AG04450 (cell line): ENCODE measurements around the gene SYT12. TPM values are rescaled to one million over a fixed set of nuclear protein-coding genes. Genes with fewer than 3 reads are reported as not detected.

Experiments
- CTCF ChIA-PET: fragments of 300-600, 350-600 bp; formaldehyde crosslinking; extraction: SDS; loops from one replicate; lab custom pipeline; 2022; ENCODE audit warnings: antibody characterized with exemption, inconsistent platforms; lab: Charles Lee
- POLR2A ChIA-PET: fragments of 350-600 bp; formaldehyde crosslinking; extraction: SDS; loops from one replicate; lab custom pipeline; 2021; ENCODE audit warnings: antibody characterized with exemption, inconsistent platforms; lab: Yijun Ruan, JAX
- DNase-seq: peaks from one replicate; pipeline ENCODE4 v3.0.0-alpha.2; 2011; ENCODE audit warnings: low read depth, low spot score
- H3K27ac ChIP-seq: one replicate; pipeline ENCODE4 v1.5.1; 2012; ENCODE audit warnings: low read depth, low read length, control low read depth
- H3K27me3 ChIP-seq: one replicate; pipeline ENCODE4 v1.6.0; 2012; ENCODE audit warnings: low read length; ENCODE audit not compliant: control insufficient read depth, insufficient read depth
- H3K4me3 ChIP-seq: 2 replicates; pipeline ENCODE4 v1.5.1; 2011; ENCODE audit warnings: mild to moderate bottlenecking, low read depth, low read length, control low read depth
- H3K9me3 ChIP-seq: 2 replicates; pipeline ENCODE4 v1.5.1; 2012; ENCODE audit warnings: low read length; ENCODE audit not compliant: control insufficient read depth, insufficient read depth
- polyA plus RNA-seq: library from polyadenylated mRNA; depleted of rRNA; stranded (reverse); fragments of >200 nt; gene quantifications from 2 replicates; pipeline ENCODE4 v1.2.3, GENCODE V29; 2011
- TF ChIP-seq, protein P1 (sequence below): IDR thresholded peaks from 2 replicates; pipeline ENCODE4 v1.5.1; 2011; ENCODE audit warnings: low read depth, low read length, control low read depth, inconsistent platforms

Gene SYT12
- polyA plus RNA-seq, 1 experiment = 0.30 TPM

GRCh38 chr11:67023957-67024353, 1.0 kb downstream of the SYT12 start:
- Histone ChIP-seq H3K4me3 (peak overlapping the region; percentile 52), H3K27me3 (peaks cover 2% of the 10 kb centered on the region), H3K27ac (no peak overlapping the region), H3K9me3 (no peaks in the 10 kb centered on the region)
- ChIA-PET CTCF (no interaction called here), POLR2A (no interaction called here)
- TF ChIP-seq, protein P1, sequence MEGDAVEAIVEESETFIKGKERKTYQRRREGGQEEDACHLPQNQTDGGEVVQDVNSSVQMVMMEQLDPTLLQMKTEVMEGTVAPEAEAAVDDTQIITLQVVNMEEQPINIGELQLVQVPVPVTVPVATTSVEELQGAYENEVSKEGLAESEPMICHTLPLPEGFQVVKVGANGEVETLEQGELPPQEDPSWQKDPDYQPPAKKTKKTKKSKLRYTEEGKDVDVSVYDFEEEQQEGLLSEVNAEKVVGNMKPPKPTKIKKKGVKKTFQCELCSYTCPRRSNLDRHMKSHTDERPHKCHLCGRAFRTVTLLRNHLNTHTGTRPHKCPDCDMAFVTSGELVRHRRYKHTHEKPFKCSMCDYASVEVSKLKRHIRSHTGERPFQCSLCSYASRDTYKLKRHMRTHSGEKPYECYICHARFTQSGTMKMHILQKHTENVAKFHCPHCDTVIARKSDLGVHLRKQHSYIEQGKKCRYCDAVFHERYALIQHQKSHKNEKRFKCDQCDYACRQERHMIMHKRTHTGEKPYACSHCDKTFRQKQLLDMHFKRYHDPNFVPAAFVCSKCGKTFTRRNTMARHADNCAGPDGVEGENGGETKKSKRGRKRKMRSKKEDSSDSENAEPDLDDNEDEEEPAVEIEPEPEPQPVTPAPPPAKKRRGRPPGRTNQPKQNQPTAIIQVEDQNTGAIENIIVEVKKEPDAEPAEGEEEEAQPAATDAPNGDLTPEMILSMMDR = no peak
- DNase-seq = no peak

GRCh38 chr11:67024410-67024809, 1.5 kb downstream of the SYT12 start:
- no peak overlapping the region for H3K4me3 ChIP-seq
- ChIA-PET POLR2A (no interaction called here), CTCF (no interaction called here)
- H3K27me3 ChIP-seq = peaks cover 2% of the 10 kb centered on the region
- no peak for DNase-seq
- TF ChIP-seq, protein P1 = no peak
- H3K27ac ChIP-seq = no peak overlapping the region
- H3K9me3 ChIP-seq = no peaks in the 10 kb centered on the region

GRCh38 chr11:67024966-67025365, 2.0 kb downstream of the SYT12 start:
- H3K27me3 ChIP-seq = peaks cover 2% of the 10 kb centered on the region
- DNase-seq = no peak
- H3K4me3 ChIP-seq = no peak overlapping the region
- ChIA-PET POLR2A (no interaction called here), CTCF (no interaction called here)
- TF ChIP-seq, protein P1 = no peak
- no peak overlapping the region for H3K27ac ChIP-seq
- no peaks in the 10 kb centered on the region for H3K9me3 ChIP-seq

DNA sequence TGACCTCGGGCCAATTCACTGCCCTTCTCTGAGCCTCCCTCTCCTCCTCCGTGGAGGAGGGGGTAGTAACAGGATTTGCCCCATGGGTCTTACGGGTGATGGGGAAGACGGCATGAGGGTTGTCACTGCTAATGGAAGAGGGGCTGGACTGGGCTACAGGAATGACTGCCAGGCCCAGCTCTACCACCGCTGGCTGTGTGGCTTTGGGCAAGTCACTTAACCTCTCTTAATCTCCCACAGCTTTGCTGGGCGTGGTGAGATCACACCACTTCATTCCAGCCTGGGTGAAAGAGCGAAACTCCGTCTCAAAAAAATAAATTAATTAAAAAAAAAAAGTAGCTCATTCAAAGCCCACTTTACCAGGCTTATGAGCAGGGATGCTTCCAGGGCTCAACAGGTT, 2.8 kb downstream of the SYT12 start:
- no peak overlapping the region for H3K4me3 ChIP-seq
- CTCF ChIA-PET = no interaction called here

DNA sequence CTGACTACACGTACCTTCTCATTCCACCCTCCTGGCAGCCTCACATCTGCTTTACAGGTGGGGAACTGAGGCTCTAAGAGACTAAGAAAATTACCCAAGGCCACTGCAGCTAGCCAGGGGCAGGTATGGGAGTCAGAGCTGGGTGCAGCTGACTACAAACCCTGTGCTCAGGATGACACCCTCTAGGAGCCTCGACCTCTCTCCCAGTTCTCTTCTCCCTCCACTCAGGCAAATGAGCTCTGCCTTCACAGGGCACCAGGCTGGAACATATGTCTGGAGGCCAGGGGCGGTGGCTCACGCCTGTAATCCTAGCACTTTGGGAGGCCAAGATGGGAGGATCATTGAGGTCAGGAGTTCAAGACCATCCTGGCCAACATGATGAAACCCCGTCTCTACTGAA, 4.0 kb downstream of the SYT12 start:
- peaks cover 2% of the 10 kb centered on the region for H3K27me3 ChIP-seq
- ChIA-PET CTCF (no interaction called here), POLR2A (interaction anchor here (1.8 kb wide), 1 partner anchor 171 kb away, joined by 4 read pairs; no protein-coding TSS in a partner anchor)
- no peak for DNase-seq
- H3K9me3 ChIP-seq = no peaks in the 10 kb centered on the region
- TF ChIP-seq, protein P1 = no peak
- H3K4me3 ChIP-seq = no peak overlapping the region
- no peak overlapping the region for H3K27ac ChIP-seq

More for the DNA sequence above, 2.8 kb downstream of the SYT12 start:
- no peaks in the 10 kb centered on the region for H3K9me3 ChIP-seq
- DNase-seq = no peak
- POLR2A ChIA-PET = interaction anchor here (1.8 kb wide), 1 partner anchor 170 kb away, joined by 4 read pairs; no protein-coding TSS in a partner anchor
- peaks cover 2% of the 10 kb centered on the region for H3K27me3 ChIP-seq
- TF ChIP-seq, protein P1 = no peak
- H3K27ac ChIP-seq = no peak overlapping the region
